HTR-8/SVneo (cell line): ENCODE data around the gene EIF3J.
"Not testable (repeated sequence)": the region's sequence is repeated elsewhere in the genome, so short reads cannot be mapped to it uniquely, and the experiment has no call there.

Experiments used
- DNase-seq: peaks from one replicate; pipeline ENCODE4 v3.0.0; 2011; ENCODE audit warnings: low spot score, mixed read lengths; ENCODE audit not compliant: insufficient read length
- FAIRE-seq: peaks from 2 replicates; lab custom pipeline; 2011; peaks lifted over from hg19 to GRCh38; lab: Jason Lieb, UNC

The EIF3J gene

GRCh38 chr15:44536962-44537734 is at the start of gene EIF3J:
TSS of gene EIF3J (plus strand) at chr15:44537147. CDS start at chr15:44537195, 48 bp downstream.
- peak; percentile 94 for DNase-seq
- FAIRE-seq: peak; percentile 94

- FAIRE-seq: no peak
Measured at GRCh38 chr15:44489464-44489863, 47.5 kb upstream of the EIF3J start.

DNA sequence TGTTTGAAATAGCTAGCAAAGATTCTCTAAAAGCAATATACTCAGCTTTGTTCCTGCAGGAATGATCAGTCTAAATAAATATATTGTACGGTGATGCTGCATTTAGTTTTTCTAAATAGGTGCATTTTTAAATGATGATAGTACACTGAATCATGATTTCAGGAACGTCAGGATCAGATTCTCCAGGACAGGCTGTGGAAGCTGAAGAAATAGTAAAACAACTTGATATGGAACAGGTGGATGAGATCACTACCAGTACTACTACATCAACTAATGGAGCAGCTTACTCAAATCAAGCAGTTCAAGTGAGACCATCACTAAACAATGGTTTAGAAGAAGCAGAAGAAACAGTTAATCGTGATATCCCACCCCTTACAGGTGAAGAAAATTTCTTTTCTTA is 46.3 kb upstream of the EIF3J start:
- no peak for DNase-seq
- FAIRE-seq: no peak

More at GRCh38 chr15:44489464-44489863, 47.5 kb upstream of the EIF3J start:
- DNase-seq: peak; percentile 52

- FAIRE-seq (no peak), DNase-seq (no peak)
Measured at GRCh38 chr15:44492040-44492439, 44.9 kb upstream of the EIF3J start.

DNA sequence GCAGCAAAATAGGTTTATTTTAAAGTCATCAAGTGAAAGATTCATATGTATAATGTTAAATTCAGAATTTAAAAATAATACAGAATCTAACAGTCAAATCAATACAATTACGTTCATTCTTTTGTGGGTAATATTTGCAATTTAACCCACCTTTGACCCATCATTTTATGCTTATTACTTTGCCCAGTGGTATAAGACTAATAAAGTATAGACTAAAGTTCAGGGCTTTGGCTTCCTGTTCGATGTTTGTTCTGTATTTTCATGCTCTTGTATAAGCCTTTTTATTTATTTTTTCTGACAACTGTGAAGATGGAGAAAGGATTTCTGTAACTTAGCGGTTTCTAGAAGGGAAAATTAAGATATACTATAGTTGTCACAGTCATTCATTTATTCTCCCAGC is 44.3 kb upstream of the EIF3J start:
- FAIRE-seq (no peak), DNase-seq (no peak)

DNA sequence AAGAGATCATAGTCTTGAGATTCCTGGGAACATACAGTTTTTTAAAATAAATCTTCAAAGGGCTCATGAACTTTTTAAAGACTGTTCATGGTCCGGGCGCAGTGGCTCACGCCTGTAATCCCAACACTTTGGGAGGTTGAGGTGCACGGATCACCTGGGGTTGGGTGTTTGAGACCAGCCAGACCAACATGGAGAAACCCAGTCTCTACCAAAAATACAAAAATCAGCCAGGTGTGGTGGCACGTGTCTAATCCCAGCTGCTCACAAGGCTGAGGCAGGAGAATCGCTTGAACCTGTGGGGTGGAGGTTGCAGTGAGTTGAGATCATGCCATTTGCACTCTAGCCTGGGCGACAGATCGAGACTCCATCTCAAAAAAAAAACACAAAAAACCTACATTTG is 41.4 kb upstream of the EIF3J start:
- FAIRE-seq (no peak), DNase-seq (no peak)

- FAIRE-seq (no peak), DNase-seq (no peak)
Measured at GRCh38 chr15:44500555-44500954, 36.4 kb upstream of the EIF3J start.

GRCh38 chr15:44501768-44502366 is 35.1 kb upstream of the EIF3J start:
- FAIRE-seq: no peak

GRCh38 chr15:44516436-44516835 is 20.5 kb upstream of the EIF3J start:
- FAIRE-seq: no peak
- no peak for DNase-seq

More at GRCh38 chr15:44501768-44502366, 35.1 kb upstream of the EIF3J start:
- peak; percentile 40 for DNase-seq

DNA sequence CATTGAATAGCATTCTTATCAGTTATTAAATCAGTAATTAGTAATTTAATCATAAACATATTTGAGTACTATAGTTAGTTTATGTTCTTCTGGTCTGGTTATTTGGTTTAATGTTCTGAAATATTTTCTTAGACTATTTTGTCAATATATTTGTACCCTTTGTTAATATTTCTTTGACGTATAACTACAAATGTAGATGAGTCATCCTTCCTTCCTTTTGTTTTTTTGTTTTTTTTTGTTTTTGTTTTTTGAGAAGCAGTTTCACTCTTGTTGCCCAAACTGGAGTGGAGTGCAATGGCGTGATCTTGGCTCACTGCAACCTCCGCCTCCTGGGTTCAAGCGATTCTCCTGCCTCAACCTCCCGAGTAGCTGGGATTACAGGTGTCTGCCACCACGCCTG is 17.4 kb upstream of the EIF3J start:
- DNase-seq (no peak), FAIRE-seq (no peak)

GRCh38 chr15:44525018-44525417 is 11.9 kb upstream of the EIF3J start:
- FAIRE-seq (no peak), DNase-seq (no peak)

DNA sequence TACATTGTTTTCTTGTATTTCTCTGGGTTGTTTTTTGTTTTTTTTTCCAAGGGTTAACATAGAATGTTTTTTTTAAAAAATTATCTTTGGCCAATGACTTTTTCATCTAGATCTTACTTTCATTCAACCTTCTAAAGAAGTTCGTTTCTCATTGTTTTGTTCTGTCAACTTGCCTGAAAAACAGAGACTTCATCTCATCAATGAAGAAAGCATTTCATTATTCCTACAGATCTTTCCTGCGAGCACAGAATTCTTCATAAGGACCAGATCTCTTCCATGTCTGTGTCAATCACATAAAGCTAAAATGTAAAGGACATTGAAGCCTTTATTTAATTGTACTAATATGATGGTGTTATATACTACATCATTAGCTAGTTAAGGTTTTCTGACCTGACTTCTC is 9.7 kb upstream of the EIF3J start:
- DNase-seq: no peak
- FAIRE-seq: no peak

- DNase-seq (no peak), FAIRE-seq (no peak)
Measured at GRCh38 chr15:44529864-44530604, 6.9 kb upstream of the EIF3J start.

- no peak for DNase-seq
- FAIRE-seq: no peak
Measured at GRCh38 chr15:44530653-44531052, 6.3 kb upstream of the EIF3J start.

DNA sequence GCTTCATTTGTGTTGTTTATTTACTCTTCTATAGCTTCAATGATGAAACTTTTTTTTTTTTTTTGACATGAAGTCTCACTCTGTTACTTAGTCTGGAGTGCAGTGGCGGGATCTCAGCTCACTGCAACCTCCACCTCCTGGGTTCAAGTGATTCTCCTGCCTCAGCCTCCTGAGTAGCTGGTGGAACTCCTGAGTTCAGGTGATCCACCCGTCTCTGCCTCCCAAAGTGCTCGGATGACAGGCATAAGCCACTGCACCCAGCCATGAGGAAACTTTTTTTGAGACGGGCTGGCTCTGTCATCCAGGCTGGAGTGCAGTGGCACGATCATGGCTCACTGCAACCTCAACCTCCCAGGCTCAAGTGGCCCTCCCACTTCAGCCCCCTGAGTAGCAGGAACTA is 4.7 kb upstream of the EIF3J start:
- DNase-seq, FAIRE-seq: not testable (repeated sequence)

DNA sequence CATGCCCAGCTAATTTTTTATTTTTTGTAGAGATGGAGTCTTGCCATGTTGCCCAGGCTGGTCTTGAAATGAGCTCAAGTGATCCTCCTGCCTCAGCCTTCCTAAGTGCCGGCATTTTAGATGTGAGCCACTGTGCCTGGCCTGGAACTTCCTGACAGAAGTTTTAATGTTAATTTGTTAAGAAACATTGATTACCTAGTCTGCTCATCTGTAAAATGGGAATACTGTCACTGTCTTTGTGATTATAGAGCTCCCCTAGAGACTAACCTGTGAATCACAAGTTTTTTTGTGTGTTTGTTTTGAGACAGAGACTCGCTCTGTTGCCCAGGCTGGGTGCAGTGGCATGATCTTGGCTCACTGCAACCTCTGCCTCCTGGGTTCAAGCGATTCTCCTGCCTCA is 4.3 kb upstream of the EIF3J start:
- FAIRE-seq (no peak), DNase-seq (no peak)

- FAIRE-seq (no peak), DNase-seq (no peak)
Measured at GRCh38 chr15:44535092-44535491, 1.9 kb upstream of the EIF3J start.

GRCh38 chr15:44535523-44536301 is 1.2 kb upstream of the EIF3J start:
- DNase-seq (peak; percentile 7), FAIRE-seq (no peak)

GRCh38 chr15:44536302-44536961 is 515 bp upstream of the EIF3J start:
- DNase-seq: peak; percentile 82
- FAIRE-seq: no peak

- no peak for DNase-seq
- no peak for FAIRE-seq
Measured at GRCh38 chr15:44537735-44538240, 841 bp downstream of the EIF3J start.
